ENCODE measurements around the gene IGSF9B. TPM values are rescaled to one million over a fixed set of nuclear protein-coding genes. Genes with fewer than 3 reads are reported as not detected.

The IGSF9B gene
- total RNA-seq, 2 experiments from 2014 or later = 0.95 to 2.8 TPM

DNA sequence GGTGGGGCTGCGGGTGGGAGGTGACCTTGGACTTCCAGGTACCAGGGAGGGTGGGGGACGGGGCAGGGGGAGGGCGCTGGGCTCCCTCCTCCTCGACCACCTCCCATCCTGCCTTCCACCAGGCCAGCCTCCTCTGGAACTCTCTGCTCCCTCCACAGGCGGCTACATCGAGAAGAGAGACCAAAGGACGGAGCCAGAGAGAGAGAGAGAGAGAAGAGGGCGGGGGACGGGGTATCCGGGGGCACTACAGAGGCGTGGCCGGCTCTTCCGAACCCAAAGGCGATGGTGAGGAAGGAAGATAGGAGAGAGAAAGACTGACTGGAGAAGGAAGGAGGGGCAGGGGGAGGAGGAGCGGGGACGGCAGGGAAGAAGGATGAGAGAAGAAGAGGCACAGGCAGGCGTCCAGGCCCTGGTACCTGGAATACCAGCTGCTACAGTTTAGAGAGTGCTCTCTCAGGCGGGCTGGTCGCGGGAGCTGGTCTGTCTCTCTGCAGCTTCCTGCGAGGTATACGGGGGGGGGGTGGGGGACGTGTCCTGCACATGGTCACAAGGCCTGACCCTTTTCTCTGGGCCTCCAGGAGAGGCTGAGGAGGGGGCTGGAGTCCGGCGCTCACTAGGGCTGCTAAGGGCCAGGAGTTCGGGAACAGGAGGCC lies 38.0 kb downstream of the IGSF9B start:
- no peak overlapping the region for H3K27ac ChIP-seq (ENCODE audit: low read depth, low read length, poor library complexity, severe bottlenecking)
- no peak overlapping the region for H3K4me3 ChIP-seq (ENCODE audit: low read depth, low read length, poor library complexity, severe bottlenecking)
- H3K9me3 ChIP-seq (ENCODE audit: low read length) = no peaks in the 10 kb centered on the region
- intact Hi-C loops (cut with micrococcal nuclease; ENCODE audit: unreplicated experiment) = no loop called here
- no peaks in the 10 kb centered on the region for H4K20me1 ChIP-seq (ENCODE audit: insufficient read depth, low read length)
- H2AFZ ChIP-seq (ENCODE audit: low read length) = no peak overlapping the region
- TF ChIP-seq, protein P1, sequence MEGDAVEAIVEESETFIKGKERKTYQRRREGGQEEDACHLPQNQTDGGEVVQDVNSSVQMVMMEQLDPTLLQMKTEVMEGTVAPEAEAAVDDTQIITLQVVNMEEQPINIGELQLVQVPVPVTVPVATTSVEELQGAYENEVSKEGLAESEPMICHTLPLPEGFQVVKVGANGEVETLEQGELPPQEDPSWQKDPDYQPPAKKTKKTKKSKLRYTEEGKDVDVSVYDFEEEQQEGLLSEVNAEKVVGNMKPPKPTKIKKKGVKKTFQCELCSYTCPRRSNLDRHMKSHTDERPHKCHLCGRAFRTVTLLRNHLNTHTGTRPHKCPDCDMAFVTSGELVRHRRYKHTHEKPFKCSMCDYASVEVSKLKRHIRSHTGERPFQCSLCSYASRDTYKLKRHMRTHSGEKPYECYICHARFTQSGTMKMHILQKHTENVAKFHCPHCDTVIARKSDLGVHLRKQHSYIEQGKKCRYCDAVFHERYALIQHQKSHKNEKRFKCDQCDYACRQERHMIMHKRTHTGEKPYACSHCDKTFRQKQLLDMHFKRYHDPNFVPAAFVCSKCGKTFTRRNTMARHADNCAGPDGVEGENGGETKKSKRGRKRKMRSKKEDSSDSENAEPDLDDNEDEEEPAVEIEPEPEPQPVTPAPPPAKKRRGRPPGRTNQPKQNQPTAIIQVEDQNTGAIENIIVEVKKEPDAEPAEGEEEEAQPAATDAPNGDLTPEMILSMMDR (conservative IDR thresholded peaks at IDR 0.05; ENCODE audit: low read length) = no peak
- no peak for TF ChIP-seq EZH2phosphoT487 (IDR thresholded peaks at IDR 0.05; ENCODE audit: borderline replicate concordance, low read depth, low read length)
- ChIA-PET CTCF (ENCODE audit: unreplicated experiment) (no interaction called here), POLR2A (no interaction called here)
- no TSS peak for BruUV-seq (replicated peaks)
- no peak for DNase-seq (ENCODE audit: low spot score)
- no peaks in the 10 kb centered on the region for H3K36me3 ChIP-seq (ENCODE audit: insufficient read depth, low read length)
- no peaks in the 10 kb centered on the region for H3K79me2 ChIP-seq (ENCODE audit: insufficient read depth, low read depth, low read length)
- no peaks in the 10 kb centered on the region for H3K9me2 ChIP-seq (ENCODE audit: insufficient read depth, low read length)
- no peak overlapping the region for H3K4me2 ChIP-seq (ENCODE audit: low read length)
- H3K4me1 ChIP-seq (ENCODE audit: insufficient read depth, low read length, poor library complexity, severe bottlenecking) = no peaks in the 10 kb centered on the region

DNA sequence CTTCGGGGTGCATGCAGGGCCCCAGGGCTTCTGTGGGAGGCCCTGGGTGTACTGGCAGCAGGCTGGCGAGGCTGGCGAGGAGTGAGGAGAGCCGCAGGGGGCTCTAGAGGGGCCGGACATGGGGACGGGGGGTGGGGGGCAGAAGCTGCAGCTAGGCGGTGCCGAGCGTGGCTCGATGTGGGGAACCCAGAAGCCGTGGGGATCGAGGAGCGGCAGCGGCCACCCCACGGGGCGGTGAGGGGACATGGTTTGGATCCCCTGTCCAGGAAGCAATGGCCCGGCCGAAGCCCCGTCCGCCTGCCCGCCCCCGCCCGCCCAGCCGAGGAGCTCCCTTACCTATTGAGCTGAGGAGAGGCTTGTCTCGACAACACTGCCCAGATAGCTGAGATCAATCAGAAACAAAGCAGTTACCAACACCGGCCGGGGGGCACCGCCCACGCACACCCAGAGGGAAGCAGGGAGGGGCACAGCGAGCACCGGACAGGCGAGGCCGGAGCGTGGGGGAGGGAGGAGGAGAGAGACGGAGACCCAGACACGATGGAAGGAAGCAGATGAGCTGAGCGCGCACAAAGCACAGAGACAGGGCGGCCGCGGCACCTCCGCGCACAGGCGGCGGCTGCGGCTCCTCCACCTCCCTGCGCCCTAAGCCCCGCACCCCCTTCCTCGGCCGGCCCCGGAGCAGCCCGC lies 38.7 kb downstream of the IGSF9B start:
- ChIA-PET CTCF (ENCODE audit: unreplicated experiment) (no interaction called here), POLR2A (no interaction called here)
- Histone ChIP-seq H3K9me3 (ENCODE audit: low read length) (no peaks in the 10 kb centered on the region), H3K9me2 (ENCODE audit: insufficient read depth, low read length) (no peaks in the 10 kb centered on the region), H4K20me1 (ENCODE audit: insufficient read depth, low read length) (no peaks in the 10 kb centered on the region), H2AFZ (ENCODE audit: low read length) (no peak overlapping the region), H3K27ac (ENCODE audit: low read depth, low read length, poor library complexity, severe bottlenecking) (no peak overlapping the region), H3K4me3 (ENCODE audit: low read depth, low read length, poor library complexity, severe bottlenecking) (no peak overlapping the region), H3K79me2 (ENCODE audit: insufficient read depth, low read depth, low read length) (no peaks in the 10 kb centered on the region), H3K4me2 (ENCODE audit: low read length) (no peak overlapping the region), H3K4me1 (ENCODE audit: insufficient read depth, low read length, poor library complexity, severe bottlenecking) (no peaks in the 10 kb centered on the region), H3K36me3 (ENCODE audit: insufficient read depth, low read length) (no peaks in the 10 kb centered on the region)
- intact Hi-C loops (cut with micrococcal nuclease; ENCODE audit: unreplicated experiment) = no loop called here
- no TSS peak for BruUV-seq (replicated peaks)
- TF ChIP-seq, protein P1 (conservative IDR thresholded peaks at IDR 0.05; ENCODE audit: low read length) = no peak
- no peak for TF ChIP-seq EZH2phosphoT487 (IDR thresholded peaks at IDR 0.05; ENCODE audit: borderline replicate concordance, low read depth, low read length)
- DNase-seq (ENCODE audit: low spot score) = no peak

DNA sequence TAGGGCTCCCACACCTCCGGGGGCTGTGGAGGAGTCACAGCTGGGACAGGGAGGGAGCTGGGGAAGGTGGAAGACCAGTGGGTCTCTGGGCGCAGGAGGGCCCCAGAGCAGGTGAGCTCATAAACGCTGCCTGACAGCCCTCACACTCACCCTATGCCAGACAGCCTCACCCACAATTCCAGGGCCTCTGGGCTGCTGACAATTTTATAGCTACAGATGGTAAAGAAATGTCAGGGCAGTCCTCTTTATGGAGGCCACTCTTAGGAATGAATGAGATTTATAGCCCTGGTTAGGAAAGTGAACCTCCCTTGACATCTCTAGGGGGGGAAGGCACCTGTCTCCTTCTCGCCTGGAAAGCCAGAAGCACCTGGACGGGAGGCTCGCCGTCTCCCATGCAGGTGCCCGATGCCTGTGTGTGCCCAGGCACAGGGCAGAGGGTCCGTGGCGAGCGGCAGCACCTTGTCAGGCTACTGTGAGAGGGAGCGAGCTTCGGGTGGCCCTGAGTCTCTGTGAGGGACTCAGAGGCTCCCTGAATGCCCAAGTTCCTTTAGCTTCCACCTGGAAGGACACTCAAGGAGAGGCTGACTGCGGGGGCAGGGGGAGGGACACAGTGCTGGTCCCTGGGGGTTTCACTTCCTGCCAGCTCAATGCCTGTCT lies 39.9 kb downstream of the IGSF9B start:
- no peak overlapping the region for H2AFZ ChIP-seq (ENCODE audit: low read length)
- ChIA-PET POLR2A (no interaction called here), CTCF (ENCODE audit: unreplicated experiment) (no interaction called here)
- intact Hi-C loops (cut with micrococcal nuclease; ENCODE audit: unreplicated experiment) = no loop called here
- H3K4me2 ChIP-seq (ENCODE audit: low read length) = no peak overlapping the region
- H3K9me2 ChIP-seq (ENCODE audit: insufficient read depth, low read length) = no peaks in the 10 kb centered on the region
- no peaks in the 10 kb centered on the region for H4K20me1 ChIP-seq (ENCODE audit: insufficient read depth, low read length)
- no peak overlapping the region for H3K4me3 ChIP-seq (ENCODE audit: low read depth, low read length, poor library complexity, severe bottlenecking)
- no TSS peak for BruUV-seq (replicated peaks)
- H3K36me3 ChIP-seq (ENCODE audit: insufficient read depth, low read length) = no peaks in the 10 kb centered on the region
- DNase-seq (ENCODE audit: low spot score) = no peak
- H3K4me1 ChIP-seq (ENCODE audit: insufficient read depth, low read length, poor library complexity, severe bottlenecking) = no peaks in the 10 kb centered on the region
- no peak overlapping the region for H3K27ac ChIP-seq (ENCODE audit: low read depth, low read length, poor library complexity, severe bottlenecking)
- TF ChIP-seq EZH2phosphoT487 (IDR thresholded peaks at IDR 0.05; ENCODE audit: borderline replicate concordance, low read depth, low read length) = no peak
- TF ChIP-seq, protein P1 (conservative IDR thresholded peaks at IDR 0.05; ENCODE audit: low read length) = no peak
- no peaks in the 10 kb centered on the region for H3K79me2 ChIP-seq (ENCODE audit: insufficient read depth, low read depth, low read length)
- H3K9me3 ChIP-seq (ENCODE audit: low read length) = no peaks in the 10 kb centered on the region
